Diencephalon (tissue), 1 donor: ENCODE data around the gene GAPT. TPM values are rescaled to one million over a fixed set of nuclear protein-coding genes. Genes with fewer than 3 reads are reported as not detected.

ENCODE experiments used
- small RNA-seq: library from RNA; depleted of rRNA; stranded (forward); fragments of <200 nt; gene quantifications from one replicate; pipeline ENCODE3, GENCODE V24; 2014
- total RNA-seq: library from RNA; depleted of rRNA; stranded (reverse); fragments of >200 nt; gene quantifications from one replicate; pipeline ENCODE4 v1.2.3, GENCODE V29; 2014

Gene GAPT
- total RNA-seq = 0.92 TPM

GRCh38 chr5:58491216-58491892 is at the start of gene GAPT:
TSS of gene GAPT (plus strand) at chr5:58491435. CDS start at chr5:58494537, 3,102 bp downstream.

GRCh38 chr5:58460002-58460731 is 31.1 kb upstream of the GAPT start, which contains the start of gene PLK2:
TSS of gene PLK2 (minus strand) at chr5:58460086. CDS start at chr5:58459959, 127 bp downstream.

Small RNA genes lying within 50 kb of the gene (small RNA-seq; reads per million reads assigned to genes)
- not detected for gene MIR548AE2

Other genes with a start within 250 kb of the GAPT start
- gene PLK2, start 31.3 kb upstream of the GAPT start, total RNA-seq = 418 TPM
- 230 TPM for gene RAB3C, start 91.6 kb downstream of the GAPT start, total RNA-seq